IMR-90 (cell line): ENCODE results near the gene PRICKLE2. TPM values are rescaled to one million over a fixed set of nuclear protein-coding genes. Genes with fewer than 3 reads are reported as not detected.

ENCODE experiments used
- ATAC-seq: fragments of 200-7000 bp; cut with Tn5 transposase; 2 replicates; pipeline ENCODE4 v1.9.1; 2020; ENCODE audit warnings: low read depth, mild to moderate bottlenecking, moderate library complexity
- BruUV-seq: library from RNA; stranded (reverse); fragments of 400-500 nt; replicated peaks from 2 replicates; lab custom pipeline; 2021; lab: Mats Ljungman, UMichigan
- CTCF ChIA-PET: fragments of 300-600 bp; formaldehyde crosslinking; extraction: SDS; loops from one replicate; lab custom pipeline; 2021; ENCODE audit warnings: antibody characterized with exemption; lab: Yijun Ruan, JAX
- POLR2A ChIA-PET: fragments of 300-600 bp; sonication (Branson Sonifier 250); formaldehyde crosslinking; loops from one replicate; lab custom pipeline; 2022; ENCODE audit warnings: antibody characterized with exemption; ENCODE audit not compliant: unreplicated experiment; lab: Charles Lee
- DNase-seq: peaks from one replicate; pipeline ENCODE4 v3.0.0; 2013
- H2AFZ ChIP-seq: replicated peaks from 2 replicates; pipeline ENCODE3; 2013; ENCODE audit warnings: low read length, mild to moderate bottlenecking; ENCODE audit not compliant: poor library complexity
- H2AK5ac ChIP-seq: 2 replicates; pipeline ENCODE4 v1.6.1; 2013; ENCODE audit warnings: low read depth, low read length, inconsistent platforms
- H2AK9ac ChIP-seq: replicated peaks from 2 replicates; pipeline ENCODE3; 2013; ENCODE audit warnings: mild to moderate bottlenecking, low read depth, low read length, moderate library complexity; ENCODE audit not compliant: poor library complexity
- H2BK120ac ChIP-seq: 2 replicates; pipeline ENCODE4 v1.6.1; 2013; ENCODE audit warnings: low read depth, low read length, inconsistent platforms
- H2BK15ac ChIP-seq: 3 replicates; pipeline ENCODE4 v1.6.1; 2013; ENCODE audit warnings: low read depth, low read length, inconsistent platforms
- H2BK20ac ChIP-seq: 2 replicates; pipeline ENCODE4 v1.6.1; 2013; ENCODE audit warnings: low read depth, mild to moderate bottlenecking, inconsistent platforms, low read length, moderate library complexity
- H2BK5ac ChIP-seq: 2 replicates; pipeline ENCODE4 v1.6.1; 2013; ENCODE audit warnings: mild to moderate bottlenecking, low read depth, low read length, inconsistent platforms; ENCODE audit not compliant: poor library complexity, severe bottlenecking
- H3K14ac ChIP-seq: replicated peaks from 2 replicates; pipeline ENCODE4 v1.6.1; 2013; ENCODE audit warnings: low read depth, low read length, inconsistent platforms
- H3K18ac ChIP-seq: 2 replicates; pipeline ENCODE4 v1.6.1; 2013; ENCODE audit warnings: low read depth, low read length, control low read depth
- H3K23ac ChIP-seq: 2 replicates; pipeline ENCODE4 v1.6.1; 2013; ENCODE audit warnings: low read depth, low read length, inconsistent platforms
- H3K27ac ChIP-seq: 2 replicates; pipeline ENCODE4 v1.5.1; 2013; ENCODE audit warnings: mild to moderate bottlenecking, control low read depth, low read length; ENCODE audit not compliant: insufficient read depth
- H3K27me3 ChIP-seq: 2 replicates; pipeline ENCODE4 v1.6.1; 2013; ENCODE audit warnings: low read length; ENCODE audit not compliant: control insufficient read depth, insufficient read depth
- H3K36me3 ChIP-seq: 2 replicates; pipeline ENCODE4 v1.6.1; 2013; ENCODE audit warnings: low read length, mixed read lengths; ENCODE audit not compliant: control insufficient read depth, insufficient read depth
- H3K4ac ChIP-seq: 2 replicates; pipeline ENCODE4 v1.6.1; 2013; ENCODE audit warnings: low read depth, low read length, inconsistent platforms
- H3K4me1 ChIP-seq: 2 replicates; pipeline ENCODE4 v1.6.1; 2013; ENCODE audit warnings: low read length, mixed read lengths; ENCODE audit not compliant: control insufficient read depth, insufficient read depth
- H3K4me2 ChIP-seq: 2 replicates; pipeline ENCODE4 v1.6.1; 2013; ENCODE audit warnings: low read depth, mild to moderate bottlenecking, control low read depth, low read length, moderate library complexity
- H3K4me3 ChIP-seq: 2 replicates; pipeline ENCODE4 v1.5.1; 2013; ENCODE audit warnings: low read depth, mild to moderate bottlenecking, control low read depth, low read length, moderate library complexity; ENCODE audit not compliant: insufficient read depth
- H3K56ac ChIP-seq: 2 replicates; pipeline ENCODE4 v1.6.1; 2013; ENCODE audit warnings: low read length, inconsistent platforms; ENCODE audit not compliant: insufficient read depth; ENCODE audit errors: extremely low read depth
- H3K79me1 ChIP-seq, 2 experiments: 2 replicates each; pipeline ENCODE4 v1.6.1; 2013; ENCODE audit warnings: low read length in 2 of 2, inconsistent platforms in 1 of 2, low read depth in 1 of 2
- H3K9ac ChIP-seq: 2 replicates; pipeline ENCODE4 v1.6.1; 2013; ENCODE audit warnings: low read depth, low read length, control low read depth
- H3K9me1 ChIP-seq: 2 replicates; pipeline ENCODE4 v1.6.1; 2013; ENCODE audit warnings: low read length, inconsistent platforms; ENCODE audit not compliant: insufficient read depth
- H3K9me3 ChIP-seq: 2 replicates; pipeline ENCODE4 v1.6.1; 2013; ENCODE audit warnings: low read length; ENCODE audit not compliant: control insufficient read depth, insufficient read depth
- H4K20me1 ChIP-seq: 2 replicates; pipeline ENCODE4 v1.6.1; 2013; ENCODE audit warnings: low read length, inconsistent platforms; ENCODE audit not compliant: insufficient read depth
- H4K5ac ChIP-seq: 2 replicates; pipeline ENCODE4 v1.6.1; 2013; ENCODE audit warnings: mild to moderate bottlenecking, low read depth, low read length, control low read depth
- H4K8ac ChIP-seq, 2 experiments: 2 replicates each; pipeline ENCODE4 v1.6.1; 2013; ENCODE audit warnings: low read depth in 2 of 2, low read length in 2 of 2, control low read depth in 1 of 2, inconsistent platforms in 1 of 2
- H4K91ac ChIP-seq: 2 replicates; pipeline ENCODE4 v1.6.1; 2013; ENCODE audit warnings: low read depth, low read length, inconsistent platforms; ENCODE audit not compliant: insufficient read depth
- BHLHE40 ChIP-seq: fragments of 150-350 bp; IDR thresholded peaks from 2 replicates; pipeline ENCODE4 v1.6.1; 2016; ENCODE audit warnings: mild to moderate bottlenecking, low read depth, low read length
- CEBPB ChIP-seq: IDR thresholded peaks from 2 replicates; pipeline ENCODE4 v1.6.1; 2012; ENCODE audit warnings: low read depth, low read length, improper control_type of control experiment
- CHD1 ChIP-seq: IDR thresholded peaks from 2 replicates; pipeline ENCODE4 v1.6.1; 2012; ENCODE audit warnings: low read depth, low read length, improper control_type of control experiment
- CTCF ChIP-seq: conservative IDR thresholded peaks from 2 replicates; pipeline ENCODE4 v1.5.1; 2012; ENCODE audit warnings: mild to moderate bottlenecking, low read depth, low read length, improper control_type of control experiment
- ELK1 ChIP-seq: fragments of 150-350 bp; IDR thresholded peaks from 2 replicates; pipeline ENCODE4 v1.6.1; 2016; ENCODE audit warnings: low read depth, mild to moderate bottlenecking, low read length, moderate library complexity, borderline replicate concordance
- FOS ChIP-seq: fragments of 150-350 bp; IDR thresholded peaks from 2 replicates; pipeline ENCODE4 v1.6.1; 2016; ENCODE audit warnings: low read depth, low read length
- MAFK ChIP-seq: IDR thresholded peaks from 2 replicates; pipeline ENCODE4 v1.6.1; 2012; ENCODE audit warnings: low read depth, low read length, improper control_type of control experiment
- MAZ ChIP-seq: IDR thresholded peaks from 2 replicates; pipeline ENCODE4 v1.6.1; 2012; ENCODE audit warnings: low read depth, mild to moderate bottlenecking, low read length, improper control_type of control experiment, moderate library complexity, borderline replicate concordance
- MXI1 ChIP-seq: IDR thresholded peaks from 2 replicates; pipeline ENCODE4 v1.6.1; 2012; ENCODE audit warnings: low read depth, mild to moderate bottlenecking, low read length, moderate library complexity, borderline replicate concordance
- NFE2L2 ChIP-seq: fragments of 150-350 bp; IDR thresholded peaks from 2 replicates; pipeline ENCODE4 v1.6.1; 2016; ENCODE audit warnings: low read depth, mild to moderate bottlenecking, low read length
- POLR2A ChIP-seq: IDR thresholded peaks from 2 replicates; pipeline ENCODE4 v1.6.1; 2012; ENCODE audit warnings: mild to moderate bottlenecking, low read depth, low read length
- RAD21 ChIP-seq: IDR thresholded peaks from 2 replicates; pipeline ENCODE4 v1.6.1; 2012; ENCODE audit warnings: low read length, improper control_type of control experiment
- RCOR1 ChIP-seq: IDR thresholded peaks from 2 replicates; pipeline ENCODE4 v1.6.1; 2012; ENCODE audit warnings: mild to moderate bottlenecking, low read length, improper control_type of control experiment; ENCODE audit not compliant: insufficient replicate concordance
- RFX5 ChIP-seq: IDR thresholded peaks from 2 replicates; pipeline ENCODE4 v1.8.0; 2012; ENCODE audit warnings: low read depth, mild to moderate bottlenecking, low read length, moderate library complexity
- SMC3 ChIP-seq: fragments of 150-350 bp; IDR thresholded peaks from 2 replicates; pipeline ENCODE4 v1.6.1; 2016; ENCODE audit warnings: low read depth, mild to moderate bottlenecking, antibody characterized with exemption, low read length, moderate library complexity
- USF2 ChIP-seq: fragments of 150-350 bp; IDR thresholded peaks from 2 replicates; pipeline ENCODE4 v1.6.1; 2017; ENCODE audit warnings: mild to moderate bottlenecking, antibody characterized with exemption, low read length, low read depth
- WGBS, 2 experiments: methylation state at CpG; one replicate each; pipeline versions ENCODE4 v1.1.5 to v1.1.7; 2013; ENCODE audit warnings: missing lambda C conversion rate in 2 of 2; ENCODE audit not compliant: insufficient read length in 1 of 2; ENCODE audit errors: extremely low coverage in 2 of 2; 5-methylcytosine and 5-hydroxymethylcytosine counted together
- dilution Hi-C: fragments of 300-500 bp; cut with HindIII; formaldehyde crosslinking; loops from one replicate; pipeline ENCODE4 v1.14.3; 2018; ENCODE audit warnings: low sequenced_read_pairs; ENCODE audit not compliant: unreplicated experiment
- in situ Hi-C: fragments of 300-500 bp; cut with MboI; formaldehyde crosslinking; loops from 3 replicates; pipeline ENCODE4 v1.14.3; 2019; ENCODE audit warnings: low sequenced_read_pairs, inconsistent platforms, mixed read lengths
- intact Hi-C: fragments of 100-400 bp; cut with micrococcal nuclease; formaldehyde crosslinking; loops from 2 replicates; pipeline ENCODE4 v1.10.0; 2022
- polyA plus RNA-seq, 3 experiments: library from polyadenylated mRNA; depleted of rRNA; stranded (reverse); fragments of >200 nt; gene quantifications; 2 replicates each; pipeline ENCODE4 v1.2.3, GENCODE V29; 2012; ENCODE audit warnings: low replicate concordance in 1 of 3
- total RNA-seq: library from RNA; depleted of rRNA; stranded (reverse); fragments of >200 nt; gene quantifications from 2 replicates; pipeline ENCODE4 v1.2.3, GENCODE V29; 2012

PRICKLE2 gene
- total and polyA plus RNA-seq, 2 of the 4 experiments (the other 2 are of a cell fraction), result 4.1 to 14.2 TPM

- no peaks in the 10 kb centered on the region for H3K9me3 ChIP-seq
- H3K9me1 ChIP-seq, result peaks cover 30% of the 10 kb centered on the region
- BruUV-seq, result TSS peak; percentile 74
- H3K27me3 ChIP-seq, result no peaks in the 10 kb centered on the region
- in situ Hi-C loops (no loop called here), dilution Hi-C loops (no loop called here), intact Hi-C loops (no loop called here)
- ChIA-PET POLR2A (no interaction called here), CTCF (no interaction called here)
- DNase-seq (no peak), ATAC-seq (no peak)
- H2AK9ac ChIP-seq, result no peak overlapping the region
- H4K20me1 ChIP-seq, result peaks cover 6% of the 10 kb centered on the region
- no peak overlapping the region for H2BK15ac ChIP-seq
- no peak overlapping the region for H3K18ac ChIP-seq
- H2BK5ac ChIP-seq, result no peak overlapping the region
- H3K56ac ChIP-seq, result no peak overlapping the region
- no peak overlapping the region for H4K91ac ChIP-seq
- peaks cover 41% of the 10 kb centered on the region for H3K36me3 ChIP-seq
- H4K8ac ChIP-seq, result no peak overlapping the region
- no peak overlapping the region for H3K4ac ChIP-seq
- no peak overlapping the region for H3K27ac ChIP-seq
- H2AFZ ChIP-seq, result no peak overlapping the region
- 97% methylated on average over 5 of the region's 13 CpGs; no CpG with 5 or more reads in 1 of the 2 experiments for WGBS, 2 experiments
- H2AK5ac ChIP-seq, result no peak overlapping the region
- H3K14ac ChIP-seq, result no peak overlapping the region
- H3K4me3 ChIP-seq, result no peak overlapping the region
- H3K4me2 ChIP-seq, result no peak overlapping the region
- no peak overlapping the region for H3K23ac ChIP-seq
- peaks cover 21 to 70% of the 10 kb centered on the region in 2 experiments for H3K79me1 ChIP-seq
- no peak overlapping the region for H2BK120ac ChIP-seq
- no peak overlapping the region for H2BK20ac ChIP-seq
- peaks cover 27% of the 10 kb centered on the region for H3K4me1 ChIP-seq
- TF ChIP-seq SMC3 (no peak), CTCF (no peak), RCOR1 (no peak), POLR2A (no peak), CEBPB (no peak), CHD1 (no peak), USF2 (no peak), RFX5 (no peak), RAD21 (no peak), MXI1 (no peak), FOS (no peak), MAFK (no peak), ELK1 (no peak), NFE2L2 (no peak), BHLHE40 (no peak), MAZ (no peak)
- no peak overlapping the region for H3K9ac ChIP-seq
- H4K5ac ChIP-seq, result no peak overlapping the region
These were observed 78.1 kb downstream of the PRICKLE2 start for GRCh38 chr3:64147211-64147610.
